HepG2 (cell line): ENCODE measurements around the gene ARHGEF40. TPM values are rescaled to one million over a fixed set of nuclear protein-coding genes. Genes with fewer than 3 reads are reported as not detected.

ENCODE experiments used
- ATAC-seq: fragments of 200-7000 bp; cut with Tn5 transposase; 3 replicates; pipeline ENCODE4 v1.9.1; 2020; ENCODE audit warnings: mild to moderate bottlenecking, moderate library complexity
- BruUV-seq: library from RNA; stranded (reverse); fragments of 400-500 nt; replicated peaks from 2 replicates; lab custom pipeline; 2021; lab: Mats Ljungman, UMichigan
- CTCF ChIA-PET: fragments of 300-600 bp; formaldehyde crosslinking; extraction: SDS; loops from one replicate; lab custom pipeline; 2021; ENCODE audit warnings: low total read pairs, inconsistent platforms, low intra/inter-chr PET ratio; lab: Yijun Ruan, JAX
- POLR2A ChIA-PET: fragments of 350-600 bp; sonication (Branson Sonifier 250); formaldehyde crosslinking; loops from one replicate; lab custom pipeline; 2020; ENCODE audit warnings: antibody characterized with exemption, inconsistent platforms; lab: Yijun Ruan, JAX
- DNase-seq: peaks from one replicate; pipeline ENCODE4 v3.0.0-alpha.2; 2015; ENCODE audit warnings: low spot score
- FAIRE-seq: peaks from 3 replicates; lab custom pipeline; 2011; peaks lifted over from hg19 to GRCh38; lab: Jason Lieb, UNC
- H2AFZ ChIP-seq: one replicate; pipeline ENCODE4 v1.6.1; 2011; ENCODE audit warnings: low read length, inconsistent platforms
- H3K27ac ChIP-seq: fragments of 300-600 bp; 3 replicates; pipeline ENCODE4 v1.8.0; 2011; ENCODE audit warnings: mixed run types, mild to moderate bottlenecking, mixed read lengths, low read length, inconsistent platforms; ENCODE audit not compliant: insufficient read depth; ENCODE audit errors: extremely low read length
- H3K27me3 ChIP-seq, 2 experiments: fragments of 200-600 bp in 1 of 2; 2 replicates in 1 of 2; 3 replicates in 1 of 2; pipeline versions ENCODE4 v1.6.0 to v1.8.0; 2011; ENCODE audit warnings: low read length in 2 of 2, mild to moderate bottlenecking in 2 of 2, moderate library complexity in 2 of 2, inconsistent platforms in 1 of 2; ENCODE audit not compliant: insufficient read depth in 2 of 2, control insufficient read depth in 1 of 2
- H3K36me3 ChIP-seq, 2 experiments: fragments of 200-600 bp in 1 of 2; replicated peaks in 1 of 2; 2 replicates in 1 of 2; 3 replicates in 1 of 2; pipeline versions ENCODE4 v1.5.1 to v1.8.0; 2011; ENCODE audit warnings: low read length in 2 of 2, inconsistent platforms in 1 of 2; ENCODE audit not compliant: insufficient read depth in 2 of 2, control insufficient read depth in 1 of 2
- H3K4me1 ChIP-seq: 2 replicates; pipeline ENCODE4 v1.5.1; 2012; ENCODE audit warnings: low read length, inconsistent platforms; ENCODE audit not compliant: insufficient read depth
- H3K4me2 ChIP-seq: 2 replicates; pipeline ENCODE4 v1.6.0; 2011; ENCODE audit warnings: low read depth, low read length, inconsistent platforms
- H3K4me3 ChIP-seq, 3 experiments: fragments of 200-600 bp in 1 of 3; sonication (generic), shearing (Covaris generic) in 1 of 3; replicated peaks in 1 of 3; 2 replicates each; pipeline ENCODE4 v1.5.1; 2011 to 2016; ENCODE audit warnings: low read length in 3 of 3, inconsistent platforms in 2 of 3, low read depth in 2 of 3, mild to moderate bottlenecking in 2 of 3, control low read depth in 1 of 3, mixed read lengths in 1 of 3; ENCODE audit not compliant: insufficient read depth in 1 of 3
- H3K79me2 ChIP-seq: one replicate; pipeline ENCODE4 v1.6.1; 2011; ENCODE audit warnings: low read length, inconsistent platforms; ENCODE audit not compliant: insufficient read depth
- H3K9ac ChIP-seq: 2 replicates; pipeline ENCODE4 v1.6.0; 2011; ENCODE audit warnings: mild to moderate bottlenecking, low read depth, low read length, inconsistent platforms; ENCODE audit not compliant: insufficient read depth
- H3K9me3 ChIP-seq: 2 replicates; pipeline ENCODE4 v1.5.1; 2012; ENCODE audit warnings: mild to moderate bottlenecking, low read length
- H4K20me1 ChIP-seq: 2 replicates; pipeline ENCODE4 v1.6.0; 2011; ENCODE audit warnings: inconsistent platforms, mild to moderate bottlenecking, low read length, moderate library complexity; ENCODE audit not compliant: insufficient read depth
- AGO2 ChIP-seq: fragments of 200-400 bp; formaldehyde crosslinking; optimal IDR thresholded peaks from 2 replicates; pipeline ENCODE3; 2017; ENCODE audit warnings: mild to moderate bottlenecking, low read depth, low read length, moderate library complexity
- ELF4 ChIP-seq: sonication (generic); formaldehyde crosslinking; IDR thresholded peaks from 2 replicates; pipeline ENCODE4 v1.5.0; 2020; ENCODE audit warnings: missing genetic modification reagents, mild to moderate bottlenecking, moderate library complexity, borderline replicate concordance
- HNRNPLL ChIP-seq: fragments of 200-400 bp; formaldehyde crosslinking; IDR thresholded peaks from 2 replicates; pipeline ENCODE4 v1.6.1; 2017; ENCODE audit warnings: mild to moderate bottlenecking, low read depth, low read length; ENCODE audit not compliant: poor library complexity, severe bottlenecking
- KMT2A ChIP-seq: sonication (generic); formaldehyde crosslinking; IDR thresholded peaks from 2 replicates; pipeline ENCODE4 v1.4.0; 2020; ENCODE audit warnings: missing genetic modification reagents
- PHF5A ChIP-seq: IDR thresholded peaks from one replicate; pipeline ENCODE4 v1.6.1; 2018; ENCODE audit warnings: low read depth, missing genetic modification reagents; ENCODE audit not compliant: unreplicated experiment
- POLR2A ChIP-seq, 2 experiments: IDR thresholded peaks; 2 replicates each; pipeline ENCODE4 v1.6.1; 2011; ENCODE audit warnings: low read depth in 2 of 2, low read length in 2 of 2, mild to moderate bottlenecking in 1 of 2, moderate library complexity in 1 of 2; ENCODE audit not compliant: insufficient read depth in 1 of 2
- RBFOX2 ChIP-seq: fragments of 200-400 bp; formaldehyde crosslinking; IDR thresholded peaks from 2 replicates; pipeline ENCODE4 v1.6.1; 2017; ENCODE audit warnings: low read depth, mild to moderate bottlenecking, low read length
- TEAD3 ChIP-seq: optimal IDR thresholded peaks from 2 replicates; pipeline ENCODE3; 2016; ENCODE audit warnings: borderline replicate concordance
- UBTF ChIP-seq: sonication (generic); formaldehyde crosslinking; IDR thresholded peaks from 2 replicates; pipeline ENCODE4 v1.4.0; 2020; ENCODE audit warnings: mild to moderate bottlenecking, missing genetic modification reagents
- ZFP91 ChIP-seq: sonication (generic); formaldehyde crosslinking; IDR thresholded peaks from 2 replicates; pipeline ENCODE4 v1.9.0; 2022; ENCODE audit warnings: missing genetic modification reagents, mild to moderate bottlenecking, borderline replicate concordance
- ZNF687 ChIP-seq: sonication (generic); formaldehyde crosslinking; IDR thresholded peaks from 2 replicates; pipeline ENCODE4 v1.5.1; 2020; ENCODE audit warnings: mild to moderate bottlenecking, missing genetic modification reagents, moderate library complexity
- ZNF709 ChIP-seq: sonication (generic); formaldehyde crosslinking; IDR thresholded peaks from 2 replicates; pipeline ENCODE4 v1.5.0; 2020; ENCODE audit warnings: mild to moderate bottlenecking, missing genetic modification reagents
- WGBS: methylation state at CpG from one replicate; pipeline ENCODE4 v1.1.6; 2017; ENCODE audit warnings: low lambda C conversion rate; 5-methylcytosine and 5-hydroxymethylcytosine counted together
- in situ Hi-C: cut with HindIII; loops from 2 replicates; pipeline ENCODE4 v1.10.0; 2017; ENCODE audit warnings: low pct_unique_long_range_greater_than_20kb; ENCODE audit not compliant: extremely low pct_ligation_motif_present
- intact Hi-C: fragments of 100-400 bp; cut with micrococcal nuclease; formaldehyde crosslinking; loops from one replicate; pipeline ENCODE4 v1.10.0; 2022; ENCODE audit not compliant: unreplicated experiment
- polyA plus RNA-seq, 8 experiments: library from polyadenylated mRNA; depleted of rRNA in 3 of 8; stranded (reverse) in 7 of 8; unstranded in 1 of 8; fragments of >200 nt; fragmentation: Illumina TruSeq in 4 of 8; extraction: Trizol in 4 of 8; gene quantifications; 2 replicates each; pipeline versions ENCODE4 v1.2.1 to v1.2.3, GENCODE V29; 2011 to 2016; ENCODE audit warnings: low read depth in 4 of 8, missing spikeins in 1 of 8, mixed read lengths in 1 of 8; ENCODE audit not compliant: insufficient read depth in 1 of 8
- total RNA-seq, 5 experiments: library from RNA; depleted of rRNA; stranded (reverse); fragments of >200 nt; fragmentation: Illumina TruSeq; extraction: Trizol; gene quantifications; 2 replicates each; pipeline ENCODE4 v1.2.3, GENCODE V29; 2016; ENCODE audit warnings: low read depth in 1 of 5

The ARHGEF40 gene
- total and polyA plus RNA-seq, 2 of the 13 experiments (the other 11 are each of a cell fraction or from before 2014, with no cell fraction given) = 28.1 to 78.1 TPM

GRCh38 chr14:21081521-21082142, 11.5 kb downstream of the ARHGEF40 start:
- Histone ChIP-seq H3K9ac (no peak overlapping the region), H2AFZ (no peak overlapping the region), H3K27ac (no peak overlapping the region), H3K27me3 (no peaks in the 10 kb centered on the region), H3K36me3 (peaks cover 49 to 84% of the 10 kb centered on the region in 2 experiments), H3K9me3 (no peaks in the 10 kb centered on the region), H3K79me2 (no peaks in the 10 kb centered on the region), H4K20me1 (no peaks in the 10 kb centered on the region), H3K4me3 (no peak overlapping the region), H3K4me2 (no peak overlapping the region), H3K4me1 (peaks cover 22% of the 10 kb centered on the region)
- intact Hi-C loops = no loop called here
- ChIA-PET CTCF (no interaction called here), POLR2A (interaction anchor here (1.1 to 4.2 kb wide), 4 partner anchors 11 to 67 kb away, joined by 4 to 47 read pairs (median 10); partner anchors contain the start of genes ARHGEF40 and ZNF219)
- DNase-seq = no peak
- BruUV-seq = no TSS peak
- WGBS = 90% methylated on average over 18 of the region's 30 CpGs
- ATAC-seq = peak; percentile 6
- FAIRE-seq = no peak
- in situ Hi-C loops = no loop called here
- no peak for TF ChIP-seq HNRNPLL
- TF ChIP-seq ZNF687 = 0 out of 2 replicates have a peak, but pooled peaks have one; percentile 20
- TF ChIP-seq UBTF = no peak
- TF ChIP-seq RBFOX2 = peak; percentile 65
- no peak for TF ChIP-seq PHF5A (CRISPR knock-in tag)
- TF ChIP-seq POLR2A (IDR thresholded peaks at IDR 0.05; ENCODE audit: insufficient read depth in 1 of 2, low read depth in 2 of 2, low read length in 2 of 2) = peak in 1 of 2 experiments; percentile 7; a peak in 1 of 4 replicates
- no peak for TF ChIP-seq TEAD3
- no peak for TF ChIP-seq ELF4
- TF ChIP-seq KMT2A (CRISPR knock-in tag) = no peak
- TF ChIP-seq ZNF709 (CRISPR knock-in tag) = no peak
- TF ChIP-seq AGO2 = peak; percentile 91
- TF ChIP-seq ZFP91 (CRISPR knock-in tag) = peak; percentile 34; the same call in 1 of the 2 replicates
